Lower leg skin (tissue), 3 donors: Measurements from ENCODE around the gene MTF1.

ENCODE experiments used
- CTCF ChIP-seq, 3 donors: fragments of 450-650 bp; IDR thresholded peaks; one replicate each; pipeline ENCODE4 v1.5.1; 2016; ENCODE audit warnings: antibody characterized with exemption in 3 of 3, mild to moderate bottlenecking in 3 of 3, moderate library complexity in 2 of 3
- POLR2A ChIP-seq, 2 donors: fragments of 450-650 bp; IDR thresholded peaks; one replicate each; pipeline ENCODE4 v1.6.1; 2016 to 2017; ENCODE audit warnings: antibody characterized with exemption in 2 of 2, mild to moderate bottlenecking in 1 of 2, moderate library complexity in 1 of 2

DNA sequence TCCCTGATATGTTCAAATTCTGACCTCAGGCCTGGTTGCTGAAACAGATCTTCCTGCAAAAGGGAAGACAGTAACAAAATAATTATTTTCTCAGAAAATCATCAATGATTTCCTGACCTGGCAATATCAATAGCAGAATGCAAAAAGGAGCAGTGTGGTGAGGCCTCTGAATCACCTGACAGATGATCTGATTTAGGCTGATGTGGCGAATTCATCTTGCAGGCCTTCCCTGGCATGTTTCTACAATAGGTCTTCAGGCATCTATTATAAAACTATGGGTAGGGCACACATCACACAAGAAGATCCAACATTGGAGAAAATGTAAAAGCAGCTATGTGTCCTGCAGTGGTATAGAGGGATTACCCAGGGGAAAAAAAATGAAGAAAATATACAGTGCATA is 7.1 kb upstream of the MTF1 start:
- TF ChIP-seq CTCF (IDR thresholded peaks at IDR 0.05) (no peak), POLR2A (IDR thresholded peaks at IDR 0.05) (no peak)
